Spleen (tissue), 11 donors: ENCODE measurements around the gene VEGFB. TPM values are rescaled to one million over a fixed set of nuclear protein-coding genes. Genes with fewer than 3 reads are reported as not detected.

Experiments
- DNase-seq: peaks from one replicate; pipeline ENCODE4 v3.0.0-alpha.2; 2020
- H3K27ac ChIP-seq, 8 donors: fragments of 200-600 bp; sonication (generic) in 7 of 8; 1 replicate in 4 of 8; 2 replicates in 4 of 8; pipeline versions ENCODE4 v1.5.0 to v1.8.0; 2016 to 2021; ENCODE audit warnings: inconsistent platforms in 4 of 8, mild to moderate bottlenecking in 4 of 8, moderate library complexity in 1 of 8
- H3K27me3 ChIP-seq, 7 donors: fragments of 200-600 bp; sonication (generic) in 6 of 7; replicated peaks in 1 of 7; 1 replicate in 4 of 7; 2 replicates in 3 of 7; pipeline versions ENCODE4 v1.5.0 to v1.8.0; 2016 to 2021; ENCODE audit warnings: inconsistent platforms in 3 of 7, mild to moderate bottlenecking in 1 of 7
- H3K36me3 ChIP-seq, 6 donors: fragments of 200-600 bp; sonication (generic) in 5 of 6; 1 replicate in 4 of 6; 2 replicates in 2 of 6; pipeline versions ENCODE4 v1.5.0 to v1.8.0; 2016 to 2021; ENCODE audit warnings: inconsistent platforms in 2 of 6
- H3K4me1 ChIP-seq, 6 donors: fragments of 200-600 bp; sonication (generic) in 5 of 6; 1 replicate in 3 of 6; 2 replicates in 3 of 6; pipeline versions ENCODE4 v1.5.0 to v1.8.0; 2016 to 2021; ENCODE audit warnings: inconsistent platforms in 3 of 6
- H3K4me3 ChIP-seq, 8 donors: fragments of 200-600 bp; sonication (generic) in 7 of 8; 1 replicate in 4 of 8; 2 replicates in 4 of 8; pipeline versions ENCODE4 v1.5.0 to v1.8.0; 2016 to 2021; ENCODE audit warnings: inconsistent platforms in 4 of 8, mild to moderate bottlenecking in 4 of 8, moderate library complexity in 2 of 8
- H3K9me3 ChIP-seq, 8 donors: fragments of 200-600 bp; sonication (generic) in 7 of 8; 1 replicate in 4 of 8; 2 replicates in 4 of 8; pipeline versions ENCODE4 v1.5.0 to v1.8.0; 2016 to 2021; ENCODE audit warnings: inconsistent platforms in 4 of 8
- POLR2A ChIP-seq, 3 donors: fragments of 450-650 bp; IDR thresholded peaks; one replicate each; pipeline ENCODE4 v1.5.1; 2017; ENCODE audit warnings: antibody characterized with exemption in 3 of 3, mild to moderate bottlenecking in 1 of 3
- POLR2AphosphoS5 ChIP-seq, 3 donors: sonication (generic); formaldehyde crosslinking; IDR thresholded peaks; one replicate each; pipeline ENCODE4 v1.5.1; 2017; ENCODE audit warnings: antibody characterized with exemption in 3 of 3
- WGBS, 5 donors: extraction: QIAGEN DNeasy Blood & Tissue Kit in 3 of 5; methylation state at CpG; one replicate each; pipeline versions ENCODE4 v1.1.5 to v1.1.7; 2013 to 2018; 5-methylcytosine and 5-hydroxymethylcytosine counted together
- intact Hi-C: fragments of 100-400 bp; cut with DNase I; formaldehyde crosslinking; loops from one replicate; pipeline ENCODE4 v1.15.0; 2023; ENCODE audit warnings: low total_unique reads
- polyA plus RNA-seq, 3 donors: library from polyadenylated mRNA; stranded (reverse); fragments of 200-250 nt; gene quantifications; one replicate each; pipeline ENCODE4 v1.2.1, GENCODE V29; 2013
- total RNA-seq, 7 donors: library from RNA; depleted of rRNA in 3 of 7; stranded (reverse); fragments of >200 nt in 3 of 7; fragmentation: NEBNext Ultra II Directional in 4 of 7; extraction: Animal tissue kit (Norgen Biotek cat#: 25700) in 4 of 7; gene quantifications; one replicate each; pipeline versions ENCODE4 v1.1.0 to v1.2.1, GENCODE V29; 2016 to 2021
- TF ChIP-seq, protein P1 (sequence below), 11 experiments: fragments of 200-600 bp in 7 of 11; fragments of 450-650 bp in 4 of 11; sonication (generic) in 4 of 11; IDR thresholded peaks in 8 of 11; conservative IDR thresholded peaks in 3 of 11; 1 replicate in 7 of 11; 2 replicates in 4 of 11; pipeline versions ENCODE4 v1.4.0 to v1.8.0; 2016 to 2021; ENCODE audit warnings: antibody characterized with exemption in 11 of 11, inconsistent platforms in 4 of 11, mild to moderate bottlenecking in 1 of 11
- donor health status: healthy with polysubstance abuse.
- donor health status: DM: no; HTN: no; CAD: no; lungs with moderate emphysema.
- donor health status: DM: no; HTN: no; CAD: no.
- donor health status: Bipolar disorder and iron deficiency.
- donor health status: healthy.
- donor health status: DM: no; HTN: no; CAD: no.
- donor health status: DM: yes; HTN: yes; CAD: no.

VEGFB gene
- total and polyA plus RNA-seq, 10 donors: 38.3 to 103 (median 84.4) TPM

- Histone ChIP-seq H3K4me3 (no peak overlapping the region), H3K36me3 (peaks cover 0 to 80% (median 76%) of the 10 kb centered on the region in 6 donors), H3K27ac (no peak overlapping the region), H3K27me3 (no peaks in the 10 kb centered on the region), H3K4me1 (peaks cover 21 to 30% (median 27%) of the 10 kb centered on the region in 6 donors), H3K9me3 (no peaks in the 10 kb centered on the region)
- DNase-seq: no peak
- intact Hi-C loops: loop anchor here (5.0 kb wide), 1 partner anchor 101 kb away; the partner anchor contains the start of gene CATSPERZ
- TF ChIP-seq, protein P1, sequence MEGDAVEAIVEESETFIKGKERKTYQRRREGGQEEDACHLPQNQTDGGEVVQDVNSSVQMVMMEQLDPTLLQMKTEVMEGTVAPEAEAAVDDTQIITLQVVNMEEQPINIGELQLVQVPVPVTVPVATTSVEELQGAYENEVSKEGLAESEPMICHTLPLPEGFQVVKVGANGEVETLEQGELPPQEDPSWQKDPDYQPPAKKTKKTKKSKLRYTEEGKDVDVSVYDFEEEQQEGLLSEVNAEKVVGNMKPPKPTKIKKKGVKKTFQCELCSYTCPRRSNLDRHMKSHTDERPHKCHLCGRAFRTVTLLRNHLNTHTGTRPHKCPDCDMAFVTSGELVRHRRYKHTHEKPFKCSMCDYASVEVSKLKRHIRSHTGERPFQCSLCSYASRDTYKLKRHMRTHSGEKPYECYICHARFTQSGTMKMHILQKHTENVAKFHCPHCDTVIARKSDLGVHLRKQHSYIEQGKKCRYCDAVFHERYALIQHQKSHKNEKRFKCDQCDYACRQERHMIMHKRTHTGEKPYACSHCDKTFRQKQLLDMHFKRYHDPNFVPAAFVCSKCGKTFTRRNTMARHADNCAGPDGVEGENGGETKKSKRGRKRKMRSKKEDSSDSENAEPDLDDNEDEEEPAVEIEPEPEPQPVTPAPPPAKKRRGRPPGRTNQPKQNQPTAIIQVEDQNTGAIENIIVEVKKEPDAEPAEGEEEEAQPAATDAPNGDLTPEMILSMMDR (IDR thresholded peaks at IDR 0.05 in 8 of 11, conservative IDR thresholded peaks at IDR 0.05 in 3 of 11): no peak
- TF ChIP-seq POLR2AphosphoS5 (IDR thresholded peaks at IDR 0.05): no peak
- no peak for TF ChIP-seq POLR2A (IDR thresholded peaks at IDR 0.05)
- WGBS, 5 donors: 77 to 96% (median 86%) methylated on average over 3 of the region's 3 CpGs
Measured at GRCh38 chr11:64201543-64201942, 32.8 kb upstream of the VEGFB start.

DNA sequence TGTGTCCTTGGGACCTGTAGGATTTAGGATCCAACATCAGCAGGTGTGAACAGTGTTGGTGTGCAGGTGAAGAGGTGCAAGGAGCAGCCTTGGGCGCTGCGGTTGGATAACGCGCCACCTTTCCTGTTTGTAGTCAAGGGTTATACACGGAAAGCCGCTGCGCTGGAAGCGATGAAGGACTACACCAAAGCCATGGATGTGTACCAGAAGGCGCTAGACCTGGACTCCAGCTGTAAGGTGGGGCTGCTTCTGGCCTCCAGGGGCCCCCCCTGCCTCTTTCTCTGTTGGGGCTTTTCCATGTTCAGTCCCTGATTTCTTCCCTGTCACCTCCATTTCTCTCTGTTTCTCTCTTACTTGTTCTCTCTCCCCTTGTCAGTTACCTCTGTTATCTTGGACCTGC is 31.4 kb upstream of the VEGFB start:
- intact Hi-C loops: loop anchor here (5.0 kb wide), 1 partner anchor 99 kb away; the partner anchor contains the start of gene CATSPERZ
- DNase-seq: no peak
- H3K4me3 ChIP-seq: no peak overlapping the region
- no peaks in the 10 kb centered on the region for H3K9me3 ChIP-seq
- WGBS, 5 donors: 88 to 96% (median 94%) methylated on average over 9 of the region's 9 CpGs
- H3K36me3 ChIP-seq: peaks cover 0 to 66% (median 62%) of the 10 kb centered on the region in 6 donors
- no peak overlapping the region for H3K27ac ChIP-seq
- H3K27me3 ChIP-seq: no peaks in the 10 kb centered on the region
- TF ChIP-seq, protein P1 (IDR thresholded peaks at IDR 0.05 in 8 of 11, conservative IDR thresholded peaks at IDR 0.05 in 3 of 11): no peak
- TF ChIP-seq POLR2A (IDR thresholded peaks at IDR 0.05): no peak
- TF ChIP-seq POLR2AphosphoS5 (IDR thresholded peaks at IDR 0.05): no peak
- peaks cover 22 to 44% (median 36%) of the 10 kb centered on the region in 6 donors for H3K4me1 ChIP-seq

- Histone ChIP-seq H3K36me3 (peaks cover 0 to 66% (median 56%) of the 10 kb centered on the region in 6 donors), H3K4me1 (peaks cover 28 to 50% (median 42%) of the 10 kb centered on the region in 6 donors), H3K27ac (peak overlapping the region in 1 of 8 donors; percentile 99), H3K4me3 (no peak overlapping the region), H3K27me3 (no peaks in the 10 kb centered on the region), H3K9me3 (no peaks in the 10 kb centered on the region)
- intact Hi-C loops: loop anchor here (5.0 kb wide), 1 partner anchor 99 kb away; the partner anchor contains the start of gene CATSPERZ
- WGBS, 5 donors: 93 to 96% (median 93%) methylated on average over 27 of the region's 27 CpGs
- peak in 1 of 3 donors; percentile 32 for TF ChIP-seq POLR2AphosphoS5 (IDR thresholded peaks at IDR 0.05)
- TF ChIP-seq, protein P1 (IDR thresholded peaks at IDR 0.05 in 8 of 11, conservative IDR thresholded peaks at IDR 0.05 in 3 of 11): no peak
- no peak for TF ChIP-seq POLR2A (IDR thresholded peaks at IDR 0.05)
- no peak for DNase-seq
Measured at GRCh38 chr11:64203421-64204079, 30.8 kb upstream of the VEGFB start.

- Histone ChIP-seq H3K9me3 (no peaks in the 10 kb centered on the region), H3K27ac (peak overlapping the region in 4 of 8 donors; percentile 93 to 99 (median 96)), H3K4me3 (no peak overlapping the region), H3K27me3 (no peaks in the 10 kb centered on the region), H3K36me3 (peaks cover 0 to 66% (median 51%) of the 10 kb centered on the region in 6 donors), H3K4me1 (peaks cover 32 to 55% (median 47%) of the 10 kb centered on the region in 6 donors)
- 85 to 92% (median 86%) methylated on average over 13 to 16 of the region's 16 CpGs for WGBS, 5 donors
- intact Hi-C loops: loop anchor here (5.0 kb wide), 1 partner anchor 98 kb away; the partner anchor contains the start of gene CATSPERZ
- no peak for TF ChIP-seq POLR2A (IDR thresholded peaks at IDR 0.05)
- TF ChIP-seq, protein P1 (IDR thresholded peaks at IDR 0.05 in 8 of 11, conservative IDR thresholded peaks at IDR 0.05 in 3 of 11): no peak
- TF ChIP-seq POLR2AphosphoS5 (IDR thresholded peaks at IDR 0.05): no peak
- no peak for DNase-seq
Measured at GRCh38 chr11:64204080-64204440, 30.3 kb upstream of the VEGFB start.
